HFFc6 (cell line): ENCODE measurements around the gene CCDC138. TPM values are rescaled to one million over a fixed set of nuclear protein-coding genes. Genes with fewer than 3 reads are reported as not detected.

Experiments used
- DNase-seq: peaks from one replicate; pipeline ENCODE4 v3.0.0-alpha.2; 2018
- H3K27ac Mint-ChIP-seq: 2 replicates; pipeline ENCODE4 v1.8.0; 2020; ENCODE audit warnings: mild to moderate bottlenecking, mixed read lengths
- H3K27me3 Mint-ChIP-seq: 2 replicates; pipeline ENCODE4 v1.8.0; 2021; ENCODE audit warnings: mild to moderate bottlenecking, moderate library complexity, mixed read lengths; ENCODE audit not compliant: insufficient read depth
- H3K36me3 Mint-ChIP-seq: 2 replicates; pipeline ENCODE4 v1.8.0; 2021; ENCODE audit warnings: low read depth, mixed read lengths
- H3K4me1 Mint-ChIP-seq: 2 replicates; pipeline ENCODE4 v1.8.0; 2020; ENCODE audit warnings: low read depth, mixed read lengths
- H3K4me3 Mint-ChIP-seq: 2 replicates; pipeline ENCODE4 v1.8.0; 2020; ENCODE audit warnings: mild to moderate bottlenecking, moderate library complexity, mixed read lengths
- H3K9me3 Mint-ChIP-seq: 2 replicates; pipeline ENCODE4 v1.8.0; 2020; ENCODE audit warnings: mild to moderate bottlenecking, mixed read lengths
- CTCF ChIP-seq: fragments of 200-600 bp; sonication (generic); IDR thresholded peaks from 2 replicates; pipeline ENCODE4 v1.5.0; 2021; ENCODE audit warnings: antibody characterized with exemption, mild to moderate bottlenecking
- total RNA-seq, 6 experiments: library from RNA; stranded (reverse); fragmentation: NEBNext Ultra II Directional; extraction: Animal tissue kit (Norgen Biotek cat#: 25700); gene quantifications; 2 replicates in 1 of 6; 3 replicates in 5 of 6; pipeline ENCODE4 v1.2.3, GENCODE V29; 2021

Gene CCDC138
- total RNA-seq, 6 experiments from 2014 or later: 2.7 to 4.9 (median 4.1) TPM

GRCh38 chr2:108806371-108807113, 20.0 kb downstream of the CCDC138 start:
- TF ChIP-seq CTCF: no peak
- DNase-seq: no peak
- Mint-ChIP-seq H3K27me3 (peaks cover 2% of the 10 kb centered on the region; the same call in 1 of the 2 replicates), H3K27ac (no peak overlapping the region), H3K4me3 (no peak overlapping the region), H3K36me3 (peaks cover 33% of the 10 kb centered on the region), H3K4me1 (no peaks in the 10 kb centered on the region), H3K9me3 (peaks cover 24% of the 10 kb centered on the region)

- no peak for TF ChIP-seq CTCF
- peaks cover 38% of the 10 kb centered on the region for H3K36me3 Mint-ChIP-seq
- no peaks in the 10 kb centered on the region for H3K4me1 Mint-ChIP-seq
- no peak for DNase-seq
- H3K9me3 Mint-ChIP-seq: peaks cover 24% of the 10 kb centered on the region
- H3K4me3 Mint-ChIP-seq: no peak overlapping the region
- H3K27me3 Mint-ChIP-seq: peaks cover 2% of the 10 kb centered on the region; the same call in 1 of the 2 replicates
- no peak overlapping the region for H3K27ac Mint-ChIP-seq
Observed at GRCh38 chr2:108809936-108810335, 23.4 kb downstream of the CCDC138 start.

GRCh38 chr2:108810993-108811957, 24.7 kb downstream of the CCDC138 start:
- TF ChIP-seq CTCF: no peak
- H3K4me1 Mint-ChIP-seq: no peaks in the 10 kb centered on the region
- H3K27me3 Mint-ChIP-seq: peaks cover 2% of the 10 kb centered on the region; the same call in 1 of the 2 replicates
- H3K9me3 Mint-ChIP-seq: peaks cover 24% of the 10 kb centered on the region
- peaks cover 38% of the 10 kb centered on the region for H3K36me3 Mint-ChIP-seq
- no peak overlapping the region for H3K27ac Mint-ChIP-seq
- no peak for DNase-seq
- H3K4me3 Mint-ChIP-seq: no peak overlapping the region

GRCh38 chr2:108813732-108814131, 27.2 kb downstream of the CCDC138 start:
- no peak overlapping the region for H3K27ac Mint-ChIP-seq
- H3K36me3 Mint-ChIP-seq: peaks cover 39% of the 10 kb centered on the region
- H3K9me3 Mint-ChIP-seq: peaks cover 20% of the 10 kb centered on the region
- no peak for DNase-seq
- H3K27me3 Mint-ChIP-seq: no peaks in the 10 kb centered on the region
- H3K4me1 Mint-ChIP-seq: no peaks in the 10 kb centered on the region
- TF ChIP-seq CTCF: no peak
- H3K4me3 Mint-ChIP-seq: no peak overlapping the region

GRCh38 chr2:108820482-108820881, 33.9 kb downstream of the CCDC138 start:
- Mint-ChIP-seq H3K9me3 (peaks cover 9% of the 10 kb centered on the region), H3K27me3 (no peaks in the 10 kb centered on the region), H3K4me1 (no peaks in the 10 kb centered on the region), H3K27ac (no peak overlapping the region), H3K36me3 (peaks cover 32% of the 10 kb centered on the region), H3K4me3 (no peak overlapping the region)
- TF ChIP-seq CTCF: no peak
- DNase-seq: no peak
